SK-N-SH (cell line): ENCODE results near the gene RASGEF1C. TPM values are rescaled to one million over a fixed set of nuclear protein-coding genes. Genes with fewer than 3 reads are reported as not detected.

ENCODE experiments used
- CTCF ChIA-PET: fragments of 300-600, 350-600 bp; formaldehyde crosslinking; extraction: SDS; loops from one replicate; lab custom pipeline; 2021; lab: Yijun Ruan, JAX
- POLR2A ChIA-PET: fragments of 350-600 bp; sonication (Branson Sonifier 250); formaldehyde crosslinking; extraction: SDS; loops from one replicate; lab custom pipeline; 2020; ENCODE audit warnings: antibody characterized with exemption, inconsistent platforms; lab: Yijun Ruan, JAX
- DNase-seq: peaks from one replicate; pipeline ENCODE4 v3.0.0; 2012
- H2AFZ ChIP-seq: fragments of 200-600 bp; sonication (generic); 2 replicates; pipeline ENCODE4 v1.8.1; 2016; ENCODE audit warnings: antibody characterized with exemption, mild to moderate bottlenecking, low read depth
- H3F3A ChIP-seq: fragments of 200-600 bp; sonication (generic); replicated peaks from 2 replicates; pipeline ENCODE3; 2016; ENCODE audit warnings: antibody characterized with exemption, mild to moderate bottlenecking; ENCODE audit not compliant: insufficient read depth
- H3K27ac ChIP-seq, 2 experiments: fragments of 200-500 bp in 1 of 2; fragments of 200-600 bp in 1 of 2; sonication (Bioruptor generic) in 1 of 2; sonication (generic), shearing (Covaris generic) in 1 of 2; 2 replicates each; pipeline versions ENCODE4 v1.5.1 to v1.6.1; 2014 to 2016; ENCODE audit warnings: low read depth in 2 of 2, inconsistent platforms in 1 of 2, low read length in 1 of 2, mild to moderate bottlenecking in 1 of 2, mixed read lengths in 1 of 2
- H3K27me3 ChIP-seq: fragments of 200-600 bp; sonication (generic), shearing (Covaris generic); 2 replicates; pipeline ENCODE4 v1.6.1; 2016; ENCODE audit warnings: mixed run types; ENCODE audit not compliant: insufficient read depth
- H3K36me3 ChIP-seq, 2 experiments: fragments of 200-500 bp in 1 of 2; fragments of 200-600 bp in 1 of 2; sonication (Bioruptor generic) in 1 of 2; sonication (generic) in 1 of 2; replicated peaks in 1 of 2; 2 replicates each; pipeline versions ENCODE3 to v1.5.1; 2014 to 2016; ENCODE audit warnings: low read length in 1 of 2, mild to moderate bottlenecking in 1 of 2; ENCODE audit not compliant: insufficient read depth in 2 of 2, control insufficient read depth in 1 of 2
- H3K4me1 ChIP-seq, 2 experiments: fragments of 200-500 bp in 1 of 2; fragments of 200-600 bp in 1 of 2; sonication (Bioruptor generic) in 1 of 2; sonication (generic), shearing (Covaris generic) in 1 of 2; 2 replicates each; pipeline versions ENCODE4 v1.5.1 to v1.6.1; 2014 to 2016; ENCODE audit warnings: low read depth in 1 of 2, low read length in 1 of 2, mixed run types in 1 of 2; ENCODE audit not compliant: insufficient read depth in 2 of 2, control insufficient read depth in 1 of 2
- H3K4me2 ChIP-seq: fragments of 200-600 bp; sonication (generic), shearing (Covaris generic); 2 replicates; pipeline ENCODE4 v1.6.1; 2017; ENCODE audit warnings: mixed run types
- H3K4me3 ChIP-seq, 2 experiments: fragments of 200-500 bp in 1 of 2; fragments of 200-600 bp in 1 of 2; sonication (Bioruptor generic) in 1 of 2; sonication (generic), shearing (Covaris generic) in 1 of 2; 2 replicates each; pipeline versions ENCODE4 v1.5.1 to v1.8.1; 2014 to 2016; ENCODE audit warnings: low read depth in 2 of 2, inconsistent platforms in 1 of 2, low read length in 1 of 2, mild to moderate bottlenecking in 1 of 2, mixed read lengths in 1 of 2, moderate library complexity in 1 of 2
- H3K79me2 ChIP-seq: fragments of 200-600 bp; sonication (generic); 2 replicates; pipeline ENCODE4 v1.8.1; 2017; ENCODE audit warnings: mild to moderate bottlenecking; ENCODE audit not compliant: insufficient read depth
- H3K9ac ChIP-seq: fragments of 200-600 bp; sonication (generic); 2 replicates; pipeline ENCODE4 v1.6.1; 2017; ENCODE audit warnings: mixed run types
- H3K9me2 ChIP-seq: fragments of 200-600 bp; sonication (generic); 2 replicates; pipeline ENCODE4 v1.6.1; 2017; ENCODE audit warnings: mixed run types
- H3K9me3 ChIP-seq: fragments of 200-600 bp; sonication (generic); 2 replicates; pipeline ENCODE4 v1.6.1; 2017; ENCODE audit warnings: mixed run types, mild to moderate bottlenecking, moderate library complexity
- H4K20me1 ChIP-seq: fragments of 200-600 bp; sonication (generic); 2 replicates; pipeline ENCODE4 v1.6.1; 2017; ENCODE audit warnings: mild to moderate bottlenecking, mixed run types; ENCODE audit not compliant: insufficient read depth
- CHD2 ChIP-seq: fragments of 150-350 bp; IDR thresholded peaks from 2 replicates; pipeline ENCODE4 v1.6.1; 2018; ENCODE audit warnings: low read length; ENCODE audit not compliant: partially characterized antibody
- GATA2 ChIP-seq: sonication (generic); formaldehyde crosslinking; IDR thresholded peaks from 2 replicates; pipeline ENCODE4 v1.5.0; 2020; ENCODE audit warnings: mild to moderate bottlenecking, missing genetic modification reagents
- MXI1 ChIP-seq: IDR thresholded peaks from 2 replicates; pipeline ENCODE4 v1.6.1; 2012; ENCODE audit warnings: mild to moderate bottlenecking, low read depth, low read length, improper control_type of control experiment
- NRF1 ChIP-seq: IDR thresholded peaks from 2 replicates; pipeline ENCODE4 v1.6.1; 2012; ENCODE audit warnings: low read depth, mild to moderate bottlenecking, low read length
- WGBS: methylation state at CpG from one replicate; pipeline ENCODE4 v1.1.6; 2017; ENCODE audit warnings: low lambda C conversion rate; 5-methylcytosine and 5-hydroxymethylcytosine counted together
- polyA plus RNA-seq, 3 experiments: library from polyadenylated mRNA; depleted of rRNA; stranded (reverse); fragments of >200 nt; gene quantifications; 2 replicates each; pipeline ENCODE4 v1.2.3, GENCODE V29; 2012
- TF ChIP-seq, protein P1 (sequence below): IDR thresholded peaks from 2 replicates; pipeline ENCODE4 v1.4.0; 2012; ENCODE audit warnings: low read depth

The RASGEF1C gene
- polyA plus RNA-seq, 1 of the 3 experiments (the other 2 are of a cell fraction), result not detected

- H4K20me1 ChIP-seq, result peaks cover 33% of the 10 kb centered on the region
- peak within 1 kb of the TSS; percentile 78 to 94 for H3K27ac ChIP-seq
- POLR2A ChIA-PET, result no interaction called here
These were observed 137.3 kb downstream of the RASGEF1C start, which contains the start of gene RNF130 for GRCh38 chr5:180071531-180072255. Gene RNF130 (minus strand): TSS chr5:180071759. CDS start chr5:180071702, 57 bp downstream.

DNA sequence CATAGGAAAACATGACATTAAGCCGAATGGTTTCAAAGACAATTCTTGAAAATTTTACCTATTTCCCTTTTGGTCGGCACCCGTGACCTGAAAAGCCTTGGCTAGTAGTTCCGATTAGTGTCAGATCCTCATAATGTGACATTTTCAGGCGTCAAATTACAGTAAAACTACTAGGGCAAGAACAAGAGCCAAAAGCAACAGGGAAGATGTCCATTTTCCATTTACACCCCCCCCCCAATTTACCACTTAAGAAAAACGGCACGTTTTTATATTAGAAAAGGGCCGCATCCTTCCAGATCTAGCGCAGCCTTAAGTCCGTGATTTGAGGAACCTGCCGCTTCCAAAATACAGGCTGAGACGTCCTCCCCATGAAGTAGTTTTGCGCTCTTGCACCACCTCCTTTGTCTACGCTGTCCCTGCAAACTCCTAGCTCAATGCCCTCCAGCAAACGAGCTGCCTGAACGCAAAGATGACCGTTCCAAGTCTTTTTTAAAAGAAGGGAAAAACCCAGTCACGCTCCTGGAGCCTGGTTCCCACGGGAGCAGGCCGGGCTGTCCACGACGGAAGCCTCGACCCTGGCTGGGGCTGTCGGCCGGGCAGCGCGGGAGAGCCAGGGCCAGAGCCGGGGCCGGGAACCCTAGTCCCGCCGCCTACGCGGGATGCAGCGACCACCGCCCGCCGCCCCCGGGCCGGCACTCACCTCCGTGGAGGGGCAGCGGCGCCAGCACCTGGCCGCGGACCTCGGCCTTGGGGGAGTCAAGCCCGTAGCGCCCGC lies 138.1 kb downstream of the RASGEF1C start:
- 2% methylated on average over 20 of the region's 48 CpGs for WGBS
- Histone ChIP-seq H3K36me3 (no peaks in the 10 kb centered on the region), H3K27me3 (no peaks in the 10 kb centered on the region), H3K9me3 (no peaks in the 10 kb centered on the region), H3F3A (no peaks in the 10 kb centered on the region), H3K4me3 (peak overlapping the region; percentile 80 to 89), H3K27ac (peak overlapping the region; percentile 59 to 65), H4K20me1 (peaks cover 33% of the 10 kb centered on the region), H3K9ac (peak overlapping the region; percentile 87), H2AFZ (peak overlapping the region; percentile 78; the same call in 1 of the 2 replicates), H3K79me2 (peaks cover 52% of the 10 kb centered on the region), H3K4me1 (peaks cover 0 to 21% of the 10 kb centered on the region in 2 experiments; a peak in 2 of 4 replicates), H3K9me2 (no peaks in the 10 kb centered on the region), H3K4me2 (peak overlapping the region; percentile 73)
- POLR2A ChIA-PET, result no interaction called here
- peak; percentile 75 for DNase-seq
- CTCF ChIA-PET, result interaction anchor here (2.6 kb wide), 1 partner anchor 20 kb away, joined by 11 read pairs; no protein-coding TSS in a partner anchor
- TF ChIP-seq MXI1, result peak; percentile 49; the same call in 1 of the 2 replicates
- no peak for TF ChIP-seq GATA2
- TF ChIP-seq, protein P1, sequence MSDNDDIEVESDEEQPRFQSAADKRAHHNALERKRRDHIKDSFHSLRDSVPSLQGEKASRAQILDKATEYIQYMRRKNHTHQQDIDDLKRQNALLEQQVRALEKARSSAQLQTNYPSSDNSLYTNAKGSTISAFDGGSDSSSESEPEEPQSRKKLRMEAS, result peak; percentile 52; the same call in 1 of the 2 replicates
- TF ChIP-seq, all 33 proteins: peak for 2

More at GRCh38 chr5:180071531-180072255, 137.3 kb downstream of the RASGEF1C start, which contains the start of gene RNF130:
- Histone ChIP-seq H3K27me3 (no peaks in the 10 kb centered on the region), H3K36me3 (no peaks in the 10 kb centered on the region), H3F3A (no peaks in the 10 kb centered on the region), H3K79me2 (peaks cover 45% of the 10 kb centered on the region), H3K9ac (peak within 1 kb of the TSS; percentile 87), H3K4me1 (peaks cover 0 to 21% of the 10 kb centered on the region in 2 experiments; a peak in 2 of 4 replicates), H3K4me2 (peak within 1 kb of the TSS; percentile 73), H3K4me3 (peak within 1 kb of the TSS; percentile 80 to 89), H3K9me2 (no peaks in the 10 kb centered on the region), H2AFZ (peak within 1 kb of the TSS; percentile 82), H3K9me3 (no peaks in the 10 kb centered on the region)
- CTCF ChIA-PET, result interaction anchor here (2.6 kb wide), 1 partner anchor 19 kb away, joined by 11 read pairs; no protein-coding TSS in a partner anchor
- 0% methylated on average over 5 of the region's 113 CpGs for WGBS
- DNase-seq, result peak; percentile 98
- TF ChIP-seq MXI1 (peak; percentile 45; the same call in 1 of the 2 replicates), CHD2 (peak; percentile 89), NRF1 (peak; percentile 92), GATA2 (no peak)
- TF ChIP-seq, protein P1, result peak; percentile 100
